SU-DHL-6 (cell line): Measurements from ENCODE around the gene IL13RA1.
"Not testable (repeated sequence)": the region's sequence is repeated elsewhere in the genome, so short reads cannot be mapped to it uniquely, and the experiment has no call there.

Source experiments
- H2AFZ ChIP-seq: fragments of 200-600 bp; sonication (generic); 2 replicates; pipeline ENCODE4 v1.6.1; 2014; ENCODE audit warnings: low read depth, mild to moderate bottlenecking, moderate library complexity, mixed read lengths, antibody characterized with exemption, low read length; ENCODE audit not compliant: severe bottlenecking
- H3F3A ChIP-seq: fragments of 200-600 bp; shearing (Covaris generic); 2 replicates; pipeline ENCODE4 v1.6.0; 2016; ENCODE audit warnings: antibody characterized with exemption, mild to moderate bottlenecking; ENCODE audit not compliant: insufficient read depth
- H3K27ac ChIP-seq: fragments of 200-600 bp; sonication (generic); 2 replicates; pipeline ENCODE4 v1.5.1; 2016; ENCODE audit warnings: low read depth, mild to moderate bottlenecking, low read length, moderate library complexity, mixed read lengths
- H3K27me3 ChIP-seq: fragments of 200-600 bp; sonication (generic), shearing (Covaris generic); 2 replicates; pipeline ENCODE4 v1.6.0; 2014; ENCODE audit warnings: mild to moderate bottlenecking, low read length
- H3K36me3 ChIP-seq: fragments of 200-600 bp; sonication (generic); 2 replicates; pipeline ENCODE4 v1.6.1; 2014; ENCODE audit warnings: mild to moderate bottlenecking, low read length, mixed read lengths
- H3K4me2 ChIP-seq: fragments of 300-600, 200-600 bp; shearing (Covaris generic), sonication (generic); 2 replicates; pipeline ENCODE4 v1.6.0; 2014; ENCODE audit warnings: low read length, low read depth, mild to moderate bottlenecking; ENCODE audit not compliant: poor library complexity, severe bottlenecking
- H3K4me3 ChIP-seq: fragments of 200-600 bp; sonication (generic); 2 replicates; pipeline ENCODE4 v1.5.1; 2014; ENCODE audit warnings: antibody characterized with exemption, low read length, mild to moderate bottlenecking, mixed read lengths; ENCODE audit not compliant: insufficient read depth, poor library complexity, severe bottlenecking
- H3K79me2 ChIP-seq: fragments of 200-600 bp; sonication (generic); 2 replicates; pipeline ENCODE4 v1.6.1; 2014; ENCODE audit warnings: mild to moderate bottlenecking, low read length, moderate library complexity; ENCODE audit not compliant: insufficient read depth
- H3K9ac ChIP-seq: fragments of 200-600 bp; sonication (generic); 2 replicates; pipeline ENCODE4 v1.7.0; 2014; ENCODE audit warnings: mild to moderate bottlenecking, low read length
- H3K9me2 ChIP-seq: fragments of 200-600 bp; sonication (generic); replicated peaks from 2 replicates; pipeline ENCODE4 v1.6.1; 2014; ENCODE audit warnings: low read length; ENCODE audit not compliant: insufficient read depth
- H3K9me3 ChIP-seq: fragments of 200-600 bp; sonication (generic); 2 replicates; pipeline ENCODE4 v1.6.1; 2014; ENCODE audit warnings: low read length, mixed read lengths; ENCODE audit not compliant: insufficient read depth
- H4K20me1 ChIP-seq: fragments of 200-600 bp; sonication (generic); 2 replicates; pipeline ENCODE4 v1.6.1; 2014; ENCODE audit warnings: low read depth, mild to moderate bottlenecking, antibody characterized with exemption, low read length, moderate library complexity, mixed read lengths
- CTCF ChIP-seq: fragments of 200-600 bp; sonication (generic); IDR thresholded peaks from one replicate; pipeline ENCODE4 v1.5.1; 2017; ENCODE audit warnings: antibody characterized with exemption, mild to moderate bottlenecking, low read length, moderate library complexity; ENCODE audit not compliant: insufficient read depth, poor library complexity, severe bottlenecking
- EZH2phosphoT487 ChIP-seq: fragments of 200-600 bp; sonication (generic), shearing (Covaris generic); conservative IDR thresholded peaks from 2 replicates; pipeline ENCODE4 v1.6.1; 2018; ENCODE audit warnings: mild to moderate bottlenecking, antibody characterized with exemption, low read length, moderate library complexity, mixed read lengths

Gene IL13RA1

GRCh38 chrX:118727686-118728339, 407 bp downstream of the IL13RA1 start:
- Histone ChIP-seq H2AFZ (no peak overlapping the region), H3K36me3 (no peaks in the 10 kb centered on the region), H3K27me3 (no peaks in the 10 kb centered on the region), H4K20me1 (no peaks in the 10 kb centered on the region), H3F3A (no peaks in the 10 kb centered on the region), H3K9me2 (no peaks in the 10 kb centered on the region), H3K79me2 (no peaks in the 10 kb centered on the region), H3K9me3 (no peaks in the 10 kb centered on the region), H3K4me2 (no peak overlapping the region), H3K27ac (no peak overlapping the region), H3K9ac (no peak overlapping the region), H3K4me3 (no peak overlapping the region)
- TF ChIP-seq EZH2phosphoT487 (no peak), CTCF (no peak)

GRCh38 chrX:118729042-118729652, 1.7 kb downstream of the IL13RA1 start:
- H3K9ac ChIP-seq = no peak overlapping the region

GRCh38 chrX:118730500-118731247, 3.3 kb downstream of the IL13RA1 start:
- H3K36me3 ChIP-seq = no peaks in the 10 kb centered on the region
- H3K9me3 ChIP-seq = no peaks in the 10 kb centered on the region
- H3K79me2 ChIP-seq = no peaks in the 10 kb centered on the region
- no peaks in the 10 kb centered on the region for H3K27me3 ChIP-seq
- H4K20me1 ChIP-seq = no peaks in the 10 kb centered on the region
- no peaks in the 10 kb centered on the region for H3F3A ChIP-seq
- H3K9me2 ChIP-seq = no peaks in the 10 kb centered on the region
- H2AFZ ChIP-seq = no peak overlapping the region
- no peak overlapping the region for H3K9ac ChIP-seq
- no peak overlapping the region for H3K4me2 ChIP-seq
- no peak overlapping the region for H3K4me3 ChIP-seq
- no peak overlapping the region for H3K27ac ChIP-seq
- TF ChIP-seq CTCF (no peak), EZH2phosphoT487 (no peak)

More at GRCh38 chrX:118729042-118729652, 1.7 kb downstream of the IL13RA1 start:
- Histone ChIP-seq H2AFZ (no peak overlapping the region), H3F3A (no peaks in the 10 kb centered on the region), H3K36me3 (no peaks in the 10 kb centered on the region), H3K4me2 (no peak overlapping the region), H3K27me3 (no peaks in the 10 kb centered on the region), H3K9me3 (no peaks in the 10 kb centered on the region), H3K79me2 (no peaks in the 10 kb centered on the region), H3K9me2 (no peaks in the 10 kb centered on the region), H4K20me1 (no peaks in the 10 kb centered on the region), H3K4me3 (no peak overlapping the region), H3K27ac (no peak overlapping the region)
- TF ChIP-seq CTCF (no peak), EZH2phosphoT487 (no peak)

- H3K27me3 ChIP-seq, H3K79me2 ChIP-seq, H3K9me3 ChIP-seq, H2AFZ ChIP-seq, H3K27ac ChIP-seq, H3K9ac ChIP-seq, H4K20me1 ChIP-seq, H3K36me3 ChIP-seq, H3K4me3 ChIP-seq, H3K9me2 ChIP-seq, H3K4me2 ChIP-seq, H3F3A ChIP-seq: not testable (repeated sequence)
Measured at GRCh38 chrX:118732551-118732950, 5.1 kb downstream of the IL13RA1 start.
